HEK293 (cell line): ENCODE data around the gene SPTBN5.

ENCODE experiments used
- CTCF ChIA-PET: fragments of 350-600 bp; formaldehyde crosslinking; extraction: SDS; loops from one replicate; lab custom pipeline; 2021; ENCODE audit warnings: antibody characterized with exemption; lab: Yijun Ruan, JAX
- POLR2A ChIA-PET: fragments of 300-600 bp; formaldehyde crosslinking; extraction: SDS; loops from one replicate; lab custom pipeline; 2020; ENCODE audit warnings: antibody characterized with exemption, inconsistent platforms; lab: Yijun Ruan, JAX
- H3K27ac ChIP-seq: fragments of 200-500 bp; sonication (Bioruptor generic); 2 replicates; pipeline ENCODE4 v1.5.1; 2014; ENCODE audit warnings: low read depth, low read length, control low read depth, inconsistent platforms; ENCODE audit errors: extremely low read depth
- H3K36me3 ChIP-seq, 2 experiments: fragments of 200-500 bp in 1 of 2; sonication (Bioruptor generic) in 1 of 2; 1 replicate in 1 of 2; 2 replicates in 1 of 2; pipeline ENCODE4 v1.5.1; 2014 to 2017; ENCODE audit warnings: inconsistent platforms in 2 of 2, low read length in 2 of 2; ENCODE audit not compliant: control insufficient read depth in 2 of 2, insufficient read depth in 1 of 2
- H3K4me1 ChIP-seq: fragments of 200-500 bp; sonication (Bioruptor generic); 2 replicates; pipeline ENCODE4 v1.5.1; 2014; ENCODE audit warnings: mild to moderate bottlenecking, low read length, inconsistent platforms; ENCODE audit not compliant: control insufficient read depth, insufficient read depth
- H3K4me3 ChIP-seq: 2 replicates; pipeline ENCODE4 v1.5.1; 2011; ENCODE audit warnings: low read depth, mild to moderate bottlenecking, control low read depth, low read length, moderate library complexity
- H3K9me3 ChIP-seq: fragments of 200-500 bp; sonication (Bioruptor generic); 2 replicates; pipeline ENCODE4 v1.5.1; 2014; ENCODE audit warnings: low read depth, low read length, inconsistent platforms; ENCODE audit not compliant: control insufficient read depth, insufficient read depth
- GFI1B ChIP-seq: fragments of 450-650 bp; formaldehyde crosslinking; IDR thresholded peaks from 2 replicates; pipeline ENCODE4 v1.5.1; 2016; ENCODE audit warnings: missing biosample characterization, missing genetic modification characterization
- KLF10 ChIP-seq: fragments of 450-650 bp; IDR thresholded peaks from 2 replicates; pipeline ENCODE4 v1.5.1; 2018; ENCODE audit warnings: missing biosample characterization, mild to moderate bottlenecking, missing genetic modification characterization
- KLF8 ChIP-seq: fragments of 450-650 bp; formaldehyde crosslinking; IDR thresholded peaks from 2 replicates; pipeline ENCODE4 v1.5.1; 2016; ENCODE audit warnings: missing biosample characterization, missing genetic modification characterization
- OVOL3 ChIP-seq: fragments of 450-650 bp; formaldehyde crosslinking; IDR thresholded peaks from 2 replicates; pipeline ENCODE4 v1.5.1; 2016; ENCODE audit warnings: missing biosample characterization, missing genetic modification characterization
- ZFP3 ChIP-seq: fragments of 450-650 bp; formaldehyde crosslinking; IDR thresholded peaks from 2 replicates; pipeline ENCODE4 v1.5.1; 2016; ENCODE audit warnings: low read depth, missing biosample characterization, missing genetic modification characterization
- ZNF114 ChIP-seq: fragments of 450-650 bp; formaldehyde crosslinking; IDR thresholded peaks from 2 replicates; pipeline ENCODE4 v1.5.0; 2017; ENCODE audit warnings: missing biosample characterization, missing genetic modification characterization
- ZNF169 ChIP-seq: fragments of 450-650 bp; formaldehyde crosslinking; IDR thresholded peaks from 2 replicates; pipeline ENCODE4 v1.5.1; 2016; ENCODE audit warnings: missing biosample characterization, missing genetic modification characterization
- ZNF302 ChIP-seq: fragments of 450-650 bp; formaldehyde crosslinking; IDR thresholded peaks from 2 replicates; pipeline ENCODE4 v1.5.1; 2016; ENCODE audit warnings: missing biosample characterization, missing genetic modification characterization, low read depth
- ZNF48 ChIP-seq: fragments of 450-650 bp; formaldehyde crosslinking; IDR thresholded peaks from 2 replicates; pipeline ENCODE4 v1.5.1; 2016; ENCODE audit warnings: missing biosample characterization, missing genetic modification characterization
- ZNF548 ChIP-seq: fragments of 450-650 bp; formaldehyde crosslinking; IDR thresholded peaks from 2 replicates; pipeline ENCODE4 v1.5.1; 2016; ENCODE audit warnings: missing biosample characterization, missing genetic modification characterization
- ZNF610 ChIP-seq: fragments of 450-650 bp; formaldehyde crosslinking; IDR thresholded peaks from 2 replicates; pipeline ENCODE4 v1.5.1; 2016; ENCODE audit warnings: missing biosample characterization, missing genetic modification characterization, borderline replicate concordance
- ZNF658 ChIP-seq: fragments of 450-650 bp; formaldehyde crosslinking; IDR thresholded peaks from 2 replicates; pipeline ENCODE4; 2016; ENCODE audit warnings: missing biosample characterization, missing genetic modification characterization
- ZNF776 ChIP-seq: fragments of 450-650 bp; formaldehyde crosslinking; IDR thresholded peaks from 2 replicates; pipeline ENCODE4 v1.5.0; 2017; ENCODE audit warnings: missing biosample characterization, missing genetic modification characterization, borderline replicate concordance
- ZNF830 ChIP-seq: fragments of 450-650 bp; IDR thresholded peaks from 2 replicates; pipeline ENCODE4 v1.5.0; 2018; ENCODE audit warnings: missing biosample characterization, missing genetic modification characterization, low read depth, mild to moderate bottlenecking, moderate library complexity
- TF ChIP-seq, protein P1 (sequence below): fragments of 450-650 bp; formaldehyde crosslinking; IDR thresholded peaks from 2 replicates; pipeline ENCODE4 v1.5.1; 2017; ENCODE audit warnings: missing biosample characterization, missing genetic modification characterization
- TF ChIP-seq, protein P2 (sequence below): fragments of 450-650 bp; formaldehyde crosslinking; IDR thresholded peaks from 2 replicates; pipeline ENCODE4 v1.5.1; 2016; ENCODE audit warnings: missing biosample characterization, missing genetic modification characterization
- TF ChIP-seq, protein P3 (sequence below): fragments of 450-650 bp; formaldehyde crosslinking; IDR thresholded peaks from 2 replicates; pipeline ENCODE4 v1.5.1; 2016; ENCODE audit warnings: missing biosample characterization, missing genetic modification characterization
- TF ChIP-seq, protein P4 (sequence below): fragments of 450-650 bp; IDR thresholded peaks from 2 replicates; pipeline ENCODE4 v1.5.1; 2018; ENCODE audit warnings: missing biosample characterization, missing genetic modification characterization
- TF ChIP-seq, protein P5 (sequence below): fragments of 450-650 bp; formaldehyde crosslinking; IDR thresholded peaks from 2 replicates; pipeline ENCODE4 v1.5.1; 2017; ENCODE audit warnings: missing biosample characterization, mild to moderate bottlenecking, missing genetic modification characterization, moderate library complexity
- TF ChIP-seq, protein P6 (sequence below): fragments of 450-650 bp; formaldehyde crosslinking; IDR thresholded peaks from 2 replicates; pipeline ENCODE4 v1.5.1; 2016; ENCODE audit warnings: missing biosample characterization, missing genetic modification characterization
- TF ChIP-seq, protein P7 (sequence below): fragments of 450-650 bp; formaldehyde crosslinking; IDR thresholded peaks from 2 replicates; pipeline ENCODE4 v1.5.1; 2016; ENCODE audit warnings: missing biosample characterization, missing genetic modification characterization

Gene SPTBN5

DNA sequence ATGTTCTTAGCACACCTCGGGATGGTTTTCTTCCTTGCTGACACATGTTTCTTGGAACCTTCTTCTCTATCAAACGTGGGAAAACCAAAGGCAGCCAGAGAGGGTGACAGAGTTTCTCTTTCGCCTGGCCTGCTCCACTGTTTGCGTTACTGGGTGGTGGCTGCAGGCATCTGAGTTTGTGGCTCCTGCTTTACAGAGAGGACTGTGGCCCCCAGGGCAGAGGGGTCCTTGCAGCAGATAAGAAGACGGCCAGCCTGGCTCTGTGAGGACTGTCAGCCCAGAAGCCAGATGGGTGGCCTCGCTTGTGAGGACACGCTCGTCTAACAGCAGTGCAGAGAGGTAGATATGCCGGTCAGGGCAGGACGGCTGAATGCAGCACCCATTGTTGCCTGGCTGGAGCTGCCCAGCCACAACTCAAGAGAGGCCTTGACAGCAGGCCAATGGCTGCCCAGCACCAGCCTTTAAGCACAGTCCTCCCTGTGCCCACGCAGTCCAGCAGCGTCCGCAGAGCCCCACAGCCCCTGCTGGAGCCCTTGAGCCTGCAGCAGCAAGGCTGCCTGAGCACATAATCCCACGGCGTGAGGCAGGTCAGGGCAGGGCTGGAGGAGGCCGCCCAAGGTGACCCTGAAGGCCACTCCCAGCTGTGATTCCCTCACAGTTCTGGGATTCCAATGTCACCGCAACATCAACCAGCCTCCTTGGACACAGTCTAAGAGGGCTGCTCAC lies 15.0 kb upstream of the SPTBN5 start (continued):
- no peak for TF ChIP-seq ZNF776
- TF ChIP-seq, protein P1, sequence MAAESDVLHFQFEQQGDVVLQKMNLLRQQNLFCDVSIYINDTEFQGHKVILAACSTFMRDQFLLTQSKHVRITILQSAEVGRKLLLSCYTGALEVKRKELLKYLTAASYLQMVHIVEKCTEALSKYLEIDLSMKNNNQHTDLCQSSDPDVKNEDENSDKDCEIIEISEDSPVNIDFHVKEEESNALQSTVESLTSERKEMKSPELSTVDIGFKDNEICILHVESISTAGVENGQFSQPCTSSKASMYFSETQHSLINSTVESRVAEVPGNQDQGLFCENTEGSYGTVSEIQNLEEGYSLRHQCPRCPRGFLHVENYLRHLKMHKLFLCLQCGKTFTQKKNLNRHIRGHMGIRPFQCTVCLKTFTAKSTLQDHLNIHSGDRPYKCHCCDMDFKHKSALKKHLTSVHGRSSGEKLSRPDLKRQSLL (tag by site-specific recombination): no peak
- TF ChIP-seq KLF10 (tag by site-specific recombination): no peak
- no peak for TF ChIP-seq ZNF114

DNA sequence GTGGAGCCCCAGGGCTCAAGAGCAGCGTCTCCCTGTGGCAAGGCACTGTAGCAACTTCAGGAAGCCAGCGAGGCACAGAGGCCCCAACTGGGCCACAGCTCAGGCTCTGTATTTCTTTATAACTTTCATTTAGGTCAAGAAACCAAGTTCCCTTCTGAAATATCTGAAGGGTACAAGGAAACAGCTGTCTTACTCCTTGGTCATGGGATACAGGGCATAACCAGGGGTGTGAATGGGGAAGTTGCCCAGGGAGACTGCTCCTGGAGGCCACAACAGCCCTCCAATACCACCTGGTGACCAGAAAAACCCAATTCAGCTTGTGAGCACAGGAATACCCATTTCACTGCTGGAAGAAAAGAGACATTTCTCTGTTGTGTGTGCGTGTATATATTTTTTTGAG lies 13.3 kb upstream of the SPTBN5 start:
- Histone ChIP-seq H3K9me3 (no peaks in the 10 kb centered on the region), H3K27ac (no peak overlapping the region), H3K36me3 (peaks cover 0 to 31% of the 10 kb centered on the region in 2 experiments; a peak in 2 of 3 replicates), H3K4me1 (no peaks in the 10 kb centered on the region), H3K4me3 (no peak overlapping the region)
- ChIA-PET POLR2A (interaction anchor here (1.3 kb wide), 1 partner anchor 133 kb away, joined by 3 read pairs; the partner anchor contains the start of gene MAPKBP1), CTCF (interaction anchor here (1.0 kb wide), 1 partner anchor 23 kb away, joined by 3 read pairs; no protein-coding TSS in a partner anchor)
- TF ChIP-seq, protein P2, sequence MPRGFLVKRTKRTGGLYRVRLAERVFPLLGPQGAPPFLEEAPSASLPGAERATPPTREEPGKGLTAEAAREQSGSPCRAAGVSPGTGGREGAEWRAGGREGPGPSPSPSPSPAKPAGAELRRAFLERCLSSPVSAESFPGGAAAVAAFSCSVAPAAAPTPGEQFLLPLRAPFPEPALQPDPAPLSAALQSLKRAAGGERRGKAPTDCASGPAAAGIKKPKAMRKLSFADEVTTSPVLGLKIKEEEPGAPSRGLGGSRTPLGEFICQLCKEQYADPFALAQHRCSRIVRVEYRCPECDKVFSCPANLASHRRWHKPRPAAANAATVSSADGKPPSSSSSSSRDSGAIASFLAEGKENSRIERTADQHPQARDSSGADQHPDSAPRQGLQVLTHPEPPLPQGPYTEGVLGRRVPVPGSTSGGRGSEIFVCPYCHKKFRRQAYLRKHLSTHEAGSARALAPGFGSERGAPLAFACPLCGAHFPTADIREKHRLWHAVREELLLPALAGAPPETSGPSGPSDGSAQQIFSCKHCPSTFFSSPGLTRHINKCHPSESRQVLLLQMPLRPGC (tag by site-specific recombination): no peak
- TF ChIP-seq OVOL3 (no peak), KLF8 (tag by site-specific recombination) (no peak), GFI1B (tag by site-specific recombination) (no peak), ZNF114 (no peak), ZNF302 (tag by site-specific recombination) (no peak), ZNF548 (tag by site-specific recombination) (no peak), ZNF610 (no peak), ZNF658 (no peak), ZNF48 (tag by site-specific recombination) (no peak), ZFP3 (tag by site-specific recombination) (no peak), ZNF830 (tag by site-specific recombination) (no peak), ZNF169 (tag by site-specific recombination) (no peak)
- TF ChIP-seq, protein P3, sequence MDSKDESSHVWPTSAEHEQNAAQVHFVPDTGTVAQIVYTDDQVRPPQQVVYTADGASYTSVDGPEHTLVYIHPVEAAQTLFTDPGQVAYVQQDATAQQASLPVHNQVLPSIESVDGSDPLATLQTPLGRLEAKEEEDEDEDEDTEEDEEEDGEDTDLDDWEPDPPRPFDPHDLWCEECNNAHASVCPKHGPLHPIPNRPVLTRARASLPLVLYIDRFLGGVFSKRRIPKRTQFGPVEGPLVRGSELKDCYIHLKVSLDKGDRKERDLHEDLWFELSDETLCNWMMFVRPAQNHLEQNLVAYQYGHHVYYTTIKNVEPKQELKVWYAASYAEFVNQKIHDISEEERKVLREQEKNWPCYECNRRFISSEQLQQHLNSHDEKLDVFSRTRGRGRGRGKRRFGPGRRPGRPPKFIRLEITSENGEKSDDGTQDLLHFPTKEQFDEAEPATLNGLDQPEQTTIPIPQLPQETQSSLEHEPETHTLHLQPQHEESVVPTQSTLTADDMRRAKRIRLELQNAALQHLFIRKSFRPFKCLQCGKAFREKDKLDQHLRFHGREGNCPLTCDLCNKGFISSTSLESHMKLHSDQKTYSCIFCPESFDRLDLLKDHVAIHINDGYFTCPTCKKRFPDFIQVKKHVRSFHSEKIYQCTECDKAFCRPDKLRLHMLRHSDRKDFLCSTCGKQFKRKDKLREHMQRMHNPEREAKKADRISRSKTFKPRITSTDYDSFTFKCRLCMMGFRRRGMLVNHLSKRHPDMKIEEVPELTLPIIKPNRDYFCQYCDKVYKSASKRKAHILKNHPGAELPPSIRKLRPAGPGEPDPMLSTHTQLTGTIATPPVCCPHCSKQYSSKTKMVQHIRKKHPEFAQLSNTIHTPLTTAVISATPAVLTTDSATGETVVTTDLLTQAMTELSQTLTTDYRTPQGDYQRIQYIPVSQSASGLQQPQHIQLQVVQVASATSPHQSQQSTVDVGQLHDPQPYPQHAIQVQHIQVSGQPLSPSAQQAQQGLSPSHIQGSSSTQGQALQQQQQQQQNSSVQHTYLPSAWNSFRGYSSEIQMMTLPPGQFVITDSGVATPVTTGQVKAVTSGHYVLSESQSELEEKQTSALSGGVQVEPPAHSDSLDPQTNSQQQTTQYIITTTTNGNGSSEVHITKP (tag by site-specific recombination): no peak
- TF ChIP-seq, protein P4, sequence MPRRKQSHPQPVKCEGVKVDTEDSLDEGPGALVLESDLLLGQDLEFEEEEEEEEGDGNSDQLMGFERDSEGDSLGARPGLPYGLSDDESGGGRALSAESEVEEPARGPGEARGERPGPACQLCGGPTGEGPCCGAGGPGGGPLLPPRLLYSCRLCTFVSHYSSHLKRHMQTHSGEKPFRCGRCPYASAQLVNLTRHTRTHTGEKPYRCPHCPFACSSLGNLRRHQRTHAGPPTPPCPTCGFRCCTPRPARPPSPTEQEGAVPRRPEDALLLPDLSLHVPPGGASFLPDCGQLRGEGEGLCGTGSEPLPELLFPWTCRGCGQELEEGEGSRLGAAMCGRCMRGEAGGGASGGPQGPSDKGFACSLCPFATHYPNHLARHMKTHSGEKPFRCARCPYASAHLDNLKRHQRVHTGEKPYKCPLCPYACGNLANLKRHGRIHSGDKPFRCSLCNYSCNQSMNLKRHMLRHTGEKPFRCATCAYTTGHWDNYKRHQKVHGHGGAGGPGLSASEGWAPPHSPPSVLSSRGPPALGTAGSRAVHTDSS (tag by site-specific recombination): no peak
- TF ChIP-seq, protein P5, sequence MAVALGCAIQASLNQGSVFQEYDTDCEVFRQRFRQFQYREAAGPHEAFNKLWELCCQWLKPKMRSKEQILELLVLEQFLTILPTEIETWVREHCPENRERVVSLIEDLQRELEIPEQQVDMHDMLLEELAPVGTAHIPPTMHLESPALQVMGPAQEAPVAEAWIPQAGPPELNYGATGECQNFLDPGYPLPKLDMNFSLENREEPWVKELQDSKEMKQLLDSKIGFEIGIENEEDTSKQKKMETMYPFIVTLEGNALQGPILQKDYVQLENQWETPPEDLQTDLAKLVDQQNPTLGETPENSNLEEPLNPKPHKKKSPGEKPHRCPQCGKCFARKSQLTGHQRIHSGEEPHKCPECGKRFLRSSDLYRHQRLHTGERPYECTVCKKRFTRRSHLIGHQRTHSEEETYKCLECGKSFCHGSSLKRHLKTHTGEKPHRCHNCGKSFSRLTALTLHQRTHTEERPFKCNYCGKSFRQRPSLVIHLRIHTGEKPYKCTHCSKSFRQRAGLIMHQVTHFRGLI (tag by site-specific recombination): no peak
- TF ChIP-seq, protein P6, sequence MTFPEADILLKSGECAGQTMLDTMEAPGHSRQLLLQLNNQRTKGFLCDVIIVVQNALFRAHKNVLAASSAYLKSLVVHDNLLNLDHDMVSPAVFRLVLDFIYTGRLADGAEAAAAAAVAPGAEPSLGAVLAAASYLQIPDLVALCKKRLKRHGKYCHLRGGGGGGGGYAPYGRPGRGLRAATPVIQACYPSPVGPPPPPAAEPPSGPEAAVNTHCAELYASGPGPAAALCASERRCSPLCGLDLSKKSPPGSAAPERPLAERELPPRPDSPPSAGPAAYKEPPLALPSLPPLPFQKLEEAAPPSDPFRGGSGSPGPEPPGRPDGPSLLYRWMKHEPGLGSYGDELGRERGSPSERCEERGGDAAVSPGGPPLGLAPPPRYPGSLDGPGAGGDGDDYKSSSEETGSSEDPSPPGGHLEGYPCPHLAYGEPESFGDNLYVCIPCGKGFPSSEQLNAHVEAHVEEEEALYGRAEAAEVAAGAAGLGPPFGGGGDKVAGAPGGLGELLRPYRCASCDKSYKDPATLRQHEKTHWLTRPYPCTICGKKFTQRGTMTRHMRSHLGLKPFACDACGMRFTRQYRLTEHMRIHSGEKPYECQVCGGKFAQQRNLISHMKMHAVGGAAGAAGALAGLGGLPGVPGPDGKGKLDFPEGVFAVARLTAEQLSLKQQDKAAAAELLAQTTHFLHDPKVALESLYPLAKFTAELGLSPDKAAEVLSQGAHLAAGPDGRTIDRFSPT: no peak
- TF ChIP-seq, protein P7, sequence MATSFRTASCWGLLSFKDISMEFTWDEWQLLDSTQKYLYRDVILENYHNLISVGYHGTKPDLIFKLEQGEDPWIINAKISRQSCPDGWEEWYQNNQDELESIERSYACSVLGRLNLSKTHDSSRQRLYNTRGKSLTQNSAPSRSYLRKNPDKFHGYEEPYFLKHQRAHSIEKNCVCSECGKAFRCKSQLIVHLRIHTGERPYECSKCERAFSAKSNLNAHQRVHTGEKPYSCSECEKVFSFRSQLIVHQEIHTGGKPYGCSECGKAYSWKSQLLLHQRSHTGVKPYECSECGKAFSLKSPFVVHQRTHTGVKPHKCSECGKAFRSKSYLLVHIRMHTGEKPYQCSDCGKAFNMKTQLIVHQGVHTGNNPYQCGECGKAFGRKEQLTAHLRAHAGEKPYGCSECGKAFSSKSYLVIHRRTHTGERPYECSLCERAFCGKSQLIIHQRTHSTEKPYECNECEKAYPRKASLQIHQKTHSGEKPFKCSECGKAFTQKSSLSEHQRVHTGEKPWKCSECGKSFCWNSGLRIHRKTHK (tag by site-specific recombination): no peak
